GM18499 (cell line): ENCODE data around the gene ING3.
A peak's percentile ranks its signal among the peaks of the same experiment; 100 is the strongest.

ENCODE experiments used
- ATAC-seq: cut with Tn5 transposase; IDR thresholded peaks from one replicate; pipeline ENCODE4 v1.9.1; 2021; ENCODE audit warnings: moderate number of reproducible peaks; ENCODE audit not compliant: insufficient read depth, unreplicated experiment

Gene ING3

GRCh38 chr7:120950539-120951308 lies at the start of gene ING3:
TSS of gene ING3 (plus strand) at chr7:120950777. CDS start at chr7:120950897, 120 bp downstream.
- ATAC-seq: peak; percentile 97

- no peak for ATAC-seq
These were observed 35.1 kb upstream of the ING3 start for GRCh38 chr7:120915314-120916105.

- ATAC-seq: no peak
These were observed 34.5 kb upstream of the ING3 start for GRCh38 chr7:120916121-120916520.

- no peak for ATAC-seq
These were observed 34.0 kb upstream of the ING3 start for GRCh38 chr7:120916538-120916937.

- no peak for ATAC-seq
These were observed 31.1 kb upstream of the ING3 start for GRCh38 chr7:120919466-120919865.

- no peak for ATAC-seq
These were observed 30.5 kb upstream of the ING3 start for GRCh38 chr7:120920034-120920433.

- no peak for ATAC-seq
These were observed 29.8 kb upstream of the ING3 start for GRCh38 chr7:120920591-120921274.

- ATAC-seq: no peak
These were observed 25.7 kb upstream of the ING3 start for GRCh38 chr7:120924837-120925236.

GRCh38 chr7:120925392-120925791 lies 25.2 kb upstream of the ING3 start:
- ATAC-seq: no peak

- ATAC-seq: no peak
These were observed 23.6 kb upstream of the ING3 start for GRCh38 chr7:120926943-120927346.

- ATAC-seq: no peak
These were observed 23.0 kb upstream of the ING3 start for GRCh38 chr7:120927454-120928103.

GRCh38 chr7:120931243-120931642 lies 19.3 kb upstream of the ING3 start:
- no peak for ATAC-seq

GRCh38 chr7:120933475-120933874 lies 17.1 kb upstream of the ING3 start:
- ATAC-seq: no peak

- no peak for ATAC-seq
These were observed 11.2 kb upstream of the ING3 start for GRCh38 chr7:120939345-120939744.

GRCh38 chr7:120941064-120941463 lies 9.5 kb upstream of the ING3 start:
- ATAC-seq: no peak

- ATAC-seq: no peak
These were observed 8.7 kb upstream of the ING3 start for GRCh38 chr7:120941856-120942255.

GRCh38 chr7:120942861-120943260 lies 7.7 kb upstream of the ING3 start:
- no peak for ATAC-seq

GRCh38 chr7:120944826-120945562 lies 5.6 kb upstream of the ING3 start:
- ATAC-seq: no peak

GRCh38 chr7:120947980-120948379 lies 2.6 kb upstream of the ING3 start:
- ATAC-seq: no peak

GRCh38 chr7:120949393-120949911 lies 1.1 kb upstream of the ING3 start:
- ATAC-seq: no peak
